Stimulated activated CD4-positive, alpha-beta T cell treated with anti-CD3 and anti-CD28 coated beads, Interleukin-12 subunit alpha, Interleukin-12 subunit beta, amount 100 ng/mL, for 24 hours (primary cell): ENCODE measurements around the gene PPP1R3E.
"Not testable (repeated sequence)": the region's sequence is repeated elsewhere in the genome, so short reads cannot be mapped to it uniquely, and the experiment has no call there.

Source experiments
- DNase-seq, 2 experiments: peaks; one replicate each; pipeline ENCODE4 v3.0.0-alpha.2; 2020; ENCODE audit warnings: low read depth in 2 of 2

Gene PPP1R3E, protein sequence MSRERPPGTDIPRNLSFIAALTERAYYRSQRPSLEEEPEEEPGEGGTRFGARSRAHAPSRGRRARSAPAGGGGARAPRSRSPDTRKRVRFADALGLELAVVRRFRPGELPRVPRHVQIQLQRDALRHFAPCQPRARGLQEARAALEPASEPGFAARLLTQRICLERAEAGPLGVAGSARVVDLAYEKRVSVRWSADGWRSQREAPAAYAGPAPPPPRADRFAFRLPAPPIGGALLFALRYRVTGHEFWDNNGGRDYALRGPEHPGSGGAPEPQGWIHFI

DNA sequence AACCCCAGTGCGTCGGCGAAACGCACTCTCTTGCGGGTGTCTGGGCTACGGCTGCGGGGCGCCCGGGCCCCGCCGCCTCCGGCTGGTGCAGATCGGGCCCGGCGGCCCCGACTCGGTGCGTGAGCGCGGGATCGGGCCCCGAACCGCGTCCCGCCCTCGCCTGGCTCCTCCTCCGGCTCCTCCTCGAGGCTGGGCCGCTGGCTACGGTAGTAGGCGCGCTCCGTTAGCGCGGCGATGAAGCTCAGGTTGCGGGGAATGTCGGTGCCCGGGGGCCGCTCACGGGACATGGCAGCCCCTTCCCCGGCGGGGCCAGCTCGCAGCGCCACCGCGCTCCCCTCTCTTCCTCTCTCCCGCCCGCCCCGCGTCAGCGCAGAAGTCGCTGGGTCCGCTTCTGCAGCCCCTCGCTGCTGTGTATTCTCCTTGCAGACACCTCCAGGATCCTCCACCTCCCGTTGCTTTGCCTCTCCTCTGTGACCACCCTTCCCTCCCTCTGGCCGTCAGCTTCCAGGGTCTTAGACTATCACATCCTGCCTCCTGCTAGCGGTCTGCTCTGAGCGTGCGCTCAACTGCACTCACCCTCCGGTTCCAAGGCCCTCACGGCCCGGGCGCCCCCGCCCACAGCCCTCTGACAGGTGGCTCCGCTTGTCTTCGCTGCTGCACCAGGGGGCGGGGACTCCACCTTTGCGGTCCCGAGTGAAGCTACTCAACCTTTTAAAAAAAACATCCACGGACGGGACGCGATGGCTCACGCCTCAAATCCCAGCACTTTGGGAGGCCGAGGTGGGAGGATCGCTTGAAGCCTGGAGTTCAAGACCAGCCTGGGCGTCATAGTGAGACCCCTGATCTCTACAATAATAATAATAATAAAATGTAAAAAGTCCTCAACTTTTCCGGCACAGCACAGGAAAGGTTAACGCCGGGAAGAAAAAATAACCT, at the start of gene PPP1R3E:
PPP1R3E (minus strand) TSS at position 570 of the 936 bp plus-strand sequence; CDS start at position 287, 283 bp downstream.
- peak; percentile 72 to 88 for DNase-seq

DNA sequence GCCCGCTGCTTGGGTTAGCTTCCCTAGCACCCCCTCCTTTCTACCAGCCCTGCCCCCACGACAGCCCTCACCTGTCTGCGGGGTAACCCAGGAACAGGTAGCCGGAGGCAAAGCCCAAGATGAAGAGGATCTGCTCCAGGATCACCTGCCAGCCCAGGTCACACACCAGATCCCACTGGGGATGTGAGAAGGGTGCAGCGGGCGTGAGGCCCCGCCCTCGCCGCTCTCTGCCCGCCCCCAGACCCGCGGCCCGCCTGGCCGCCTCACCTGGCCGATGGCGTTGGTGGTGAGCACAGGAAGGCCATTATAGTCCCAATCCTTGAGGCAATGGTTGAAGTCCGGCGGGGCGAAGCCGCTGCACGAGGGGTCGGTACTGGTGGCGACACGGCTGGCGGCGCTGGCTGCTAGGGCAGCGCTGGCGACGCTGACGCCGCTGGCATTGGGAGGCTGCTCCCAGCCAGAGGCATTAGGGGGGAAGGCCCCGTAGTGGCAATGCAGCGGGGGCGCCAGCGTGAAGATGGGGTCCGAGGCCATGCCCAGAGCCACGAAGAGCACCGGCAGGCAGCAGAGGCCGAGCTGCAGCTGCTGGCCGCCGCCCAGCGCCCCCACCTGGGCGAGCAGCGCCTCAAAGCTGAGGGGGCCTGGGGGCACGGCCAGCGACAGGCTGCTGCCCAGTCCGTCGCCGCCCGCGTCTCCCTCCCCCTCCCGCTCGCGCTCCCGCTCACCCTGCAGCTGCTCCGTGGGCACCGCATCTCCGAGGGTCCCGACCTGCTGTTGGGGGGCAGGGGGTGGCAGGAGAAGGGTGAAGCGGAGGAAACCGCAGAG, 49.2 kb upstream of the PPP1R3E start:
- DNase-seq, result no peak

DNA sequence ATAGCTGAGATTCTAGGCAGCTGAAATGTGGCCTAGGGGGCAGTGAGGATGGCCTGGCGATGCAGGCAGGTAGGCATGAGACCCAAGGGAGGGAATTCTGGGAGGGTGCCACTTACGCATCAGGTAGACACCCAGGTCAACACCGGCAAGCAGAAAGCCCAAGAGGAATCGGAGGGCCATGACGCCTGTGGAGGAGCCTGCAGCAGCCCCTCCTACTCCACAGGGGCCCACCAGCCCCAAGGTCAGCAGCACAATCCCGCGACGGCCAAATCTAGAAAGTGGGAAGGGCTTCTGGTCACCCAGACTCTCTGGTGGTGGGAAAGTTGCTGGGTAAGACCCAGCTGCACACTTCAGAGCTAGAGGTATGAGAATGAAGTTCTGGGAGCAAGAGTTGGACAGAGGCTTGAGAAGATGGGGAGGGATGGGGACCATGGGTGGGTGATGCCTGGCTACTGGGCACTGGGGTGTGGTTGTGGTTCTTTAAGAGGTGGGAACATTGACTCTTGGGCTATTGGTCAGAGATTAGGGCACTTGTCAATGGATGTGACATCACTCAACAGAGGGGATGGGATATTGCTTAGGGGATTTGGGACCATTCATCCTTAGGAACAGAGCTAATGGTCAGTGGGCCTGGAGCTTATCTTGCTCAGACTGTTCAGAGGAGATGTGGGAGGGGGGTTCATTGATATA, 46.6 kb upstream of the PPP1R3E start:
- DNase-seq, result no peak

DNA sequence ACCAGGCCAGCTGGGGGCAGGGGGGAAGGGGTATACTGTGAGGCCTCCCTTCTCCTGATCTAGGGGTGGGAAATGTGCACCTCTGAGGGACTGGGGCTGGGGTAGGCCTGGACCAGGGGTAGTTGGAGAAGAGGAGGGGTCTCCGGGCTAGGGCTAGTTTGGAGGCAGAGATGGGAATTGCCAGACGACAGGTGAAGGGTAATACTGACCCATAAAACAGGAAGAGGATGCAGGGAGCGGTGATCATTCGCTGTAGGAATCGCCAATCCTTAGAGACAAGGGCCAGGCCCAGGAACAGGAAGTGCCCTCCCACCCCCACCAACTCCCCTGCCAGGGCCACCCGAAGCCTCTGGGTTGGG, 45.6 kb upstream of the PPP1R3E start:
- DNase-seq, result no peak

DNA sequence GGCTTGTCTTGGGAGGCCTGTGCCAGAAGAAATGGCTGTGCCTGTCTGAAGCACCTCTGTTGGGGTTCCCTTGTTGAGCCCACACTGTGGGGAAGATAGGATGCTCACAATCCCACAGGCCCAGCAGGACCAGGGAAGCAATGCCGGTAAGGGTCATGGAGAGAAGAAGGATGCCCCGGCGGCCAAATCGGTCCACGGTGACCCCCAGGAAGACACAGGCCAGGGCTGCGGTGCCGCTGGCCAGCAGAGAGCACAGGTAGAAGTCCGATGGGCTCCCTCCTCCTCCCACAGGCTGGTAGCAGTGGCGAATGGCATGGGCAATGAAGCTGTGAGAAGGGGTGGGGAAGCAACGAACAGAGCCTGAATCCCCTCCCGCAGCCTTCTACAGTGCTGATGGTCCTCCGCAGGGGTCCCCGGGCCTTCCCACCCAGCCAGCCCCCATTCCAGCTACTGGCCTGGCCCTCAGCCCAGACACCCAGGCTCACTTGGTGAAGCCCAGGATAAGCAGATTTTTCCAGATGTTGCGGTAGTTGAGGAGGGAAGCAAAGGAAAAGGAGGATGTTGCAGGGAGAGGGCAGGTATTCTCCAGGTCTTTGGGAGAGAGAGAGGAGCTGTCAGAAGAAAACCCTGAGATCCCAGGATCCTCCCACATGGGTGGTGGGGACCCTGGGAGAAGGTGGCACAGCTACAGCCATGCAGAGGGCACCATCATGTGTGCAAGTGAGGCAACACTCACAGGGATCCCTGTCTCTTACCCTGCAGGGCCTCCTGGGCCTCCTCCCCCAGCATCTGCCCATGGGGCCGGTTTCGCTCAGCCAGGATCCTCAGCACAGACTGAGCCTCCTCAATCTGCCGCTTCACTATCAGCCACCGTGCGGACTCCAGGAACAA, 45.0 kb upstream of the PPP1R3E start:
- DNase-seq, result no peak

DNA sequence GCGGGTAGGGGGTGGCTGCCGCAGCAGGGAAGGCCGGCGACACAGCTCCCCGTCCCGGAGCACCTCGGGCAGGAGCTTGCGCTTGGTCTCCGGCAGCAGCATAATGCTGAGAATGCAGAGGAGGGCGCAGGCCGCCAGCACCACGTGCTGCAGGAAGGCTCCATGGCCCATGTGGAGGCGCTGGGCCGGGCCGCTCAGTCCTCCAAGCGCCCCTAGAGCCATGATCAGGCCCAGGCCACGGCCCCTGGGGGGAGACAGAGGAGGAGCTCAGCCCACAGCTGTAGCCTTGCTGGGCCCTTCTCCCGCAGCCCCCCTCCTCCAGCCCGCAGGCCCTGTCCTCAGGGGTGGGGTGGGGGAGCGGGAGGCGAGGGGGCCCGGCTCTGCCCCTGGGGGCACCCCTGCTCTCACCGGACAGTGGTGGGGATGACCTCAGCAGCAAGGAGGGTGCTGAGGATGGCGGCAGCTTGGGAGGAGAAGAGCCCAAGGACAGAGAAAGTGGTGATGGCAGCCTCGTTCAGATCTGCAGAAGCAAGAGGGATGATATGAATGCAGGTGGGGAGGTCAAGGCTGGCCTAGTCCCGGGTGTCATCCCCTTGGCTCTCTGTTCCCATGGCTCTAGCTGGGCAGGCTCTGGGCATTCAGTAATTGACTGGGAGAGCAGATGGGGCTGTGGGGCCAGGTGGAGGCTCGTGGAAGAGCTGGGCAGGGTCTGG, 44.2 kb upstream of the PPP1R3E start:
- no peak for DNase-seq

DNA sequence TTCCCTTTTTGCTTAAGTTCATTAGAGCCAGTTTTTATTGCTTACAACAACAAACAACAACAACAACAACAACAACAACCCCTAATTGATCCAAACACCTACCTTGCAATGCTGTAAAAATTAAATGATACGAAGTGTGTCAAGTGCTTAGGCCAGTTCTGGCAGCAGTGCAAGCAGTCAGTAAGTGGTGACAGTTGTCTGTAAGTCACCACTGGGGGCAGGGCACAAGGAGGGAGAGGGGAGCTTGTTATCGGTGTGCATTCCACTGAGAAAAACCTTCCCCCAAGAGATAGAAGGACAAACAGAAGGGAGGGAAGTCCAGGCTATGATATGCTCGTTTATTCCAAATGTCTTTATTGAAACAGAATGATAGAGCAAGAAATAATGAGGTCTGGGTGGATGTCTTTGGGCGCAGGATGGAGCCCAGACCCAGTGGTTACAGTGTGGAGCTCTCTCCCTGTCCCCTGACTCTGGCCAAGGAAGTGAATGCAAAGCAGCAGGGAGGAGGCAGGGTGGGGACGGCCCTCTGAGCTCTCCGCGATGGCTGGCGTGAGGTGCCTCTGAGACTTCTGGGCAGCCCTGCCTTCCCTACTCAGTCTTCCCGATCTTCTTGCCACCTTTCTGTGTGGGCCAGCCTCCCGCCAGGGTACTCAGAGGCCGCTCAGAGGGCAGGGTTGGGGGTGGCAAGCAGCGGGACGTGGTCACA, 43.5 kb upstream of the PPP1R3E start:
- DNase-seq, result no peak

DNA sequence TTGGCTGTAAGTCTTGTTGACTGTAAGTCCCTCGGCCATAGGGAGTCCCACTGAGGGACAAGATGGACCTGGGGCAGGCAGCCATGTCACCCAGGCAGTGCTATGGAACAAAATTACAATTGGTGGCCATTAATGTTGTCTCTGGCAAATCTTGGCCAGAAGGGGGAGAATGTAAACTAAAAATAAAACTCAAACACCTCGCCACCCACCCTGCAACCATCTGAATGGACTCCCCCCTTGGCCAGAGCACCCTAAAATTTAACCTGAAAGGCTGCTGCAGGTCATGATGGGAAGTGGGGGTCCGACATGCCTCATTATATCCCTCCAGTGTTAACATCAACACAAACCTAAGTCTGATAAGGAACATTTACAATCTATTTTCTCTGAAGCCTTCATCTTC, 41.8 kb upstream of the PPP1R3E start:
- no peak for DNase-seq

DNA sequence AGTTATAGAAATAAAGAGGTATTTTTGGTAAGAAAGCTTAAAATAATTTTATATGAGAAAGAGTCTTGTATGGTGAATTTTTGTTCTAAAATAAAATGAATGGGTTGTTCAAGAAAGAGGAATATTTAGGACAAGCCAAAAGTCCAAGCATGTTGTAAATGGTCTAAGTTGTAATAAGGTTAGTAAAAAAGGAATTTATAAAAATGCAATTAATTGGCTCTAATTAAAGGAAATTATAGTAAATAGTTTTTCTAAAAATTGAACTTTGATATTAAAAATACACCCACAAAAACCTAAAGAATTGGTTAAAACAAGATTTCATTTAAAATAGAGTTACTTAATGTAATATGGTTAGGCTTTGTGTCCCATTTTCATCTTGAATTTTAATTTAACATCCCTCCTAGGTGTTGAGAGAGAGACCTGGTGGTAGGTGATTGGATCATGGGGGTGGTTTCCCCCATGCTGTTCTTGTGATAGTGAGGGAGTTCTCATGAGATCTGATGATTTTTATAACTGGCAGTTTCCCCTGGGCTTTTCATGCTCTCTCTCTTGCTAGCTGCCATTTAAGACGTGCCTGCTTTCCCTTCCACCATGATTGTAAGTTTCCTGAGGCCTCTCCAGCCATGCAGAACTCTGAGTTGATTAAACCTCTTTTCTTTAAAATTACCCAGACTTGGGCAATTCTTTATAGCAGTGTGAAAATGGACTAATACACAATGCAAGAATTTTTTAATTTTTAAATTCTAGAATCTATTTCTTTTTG, 37.0 kb upstream of the PPP1R3E start:
- no peak for DNase-seq

DNA sequence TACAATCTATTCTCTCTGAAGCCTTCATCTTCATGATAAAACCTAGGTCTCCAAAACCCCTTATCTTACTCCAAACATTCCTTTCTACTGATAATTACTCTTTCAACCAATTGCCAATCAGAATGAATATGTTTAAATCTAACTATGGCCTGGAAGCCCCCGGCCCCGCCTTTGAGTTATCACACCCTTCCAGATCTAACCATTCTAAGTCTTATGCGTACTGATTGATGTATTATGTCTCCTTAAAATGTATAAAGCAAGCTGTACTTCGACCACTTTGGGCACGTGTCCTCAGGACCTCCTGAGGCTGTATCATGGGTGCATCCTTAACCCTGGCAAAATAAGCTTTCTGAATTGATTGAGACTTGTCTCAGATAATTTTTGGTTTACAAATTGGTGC, 33.0 kb upstream of the PPP1R3E start:
- DNase-seq, result no peak

DNA sequence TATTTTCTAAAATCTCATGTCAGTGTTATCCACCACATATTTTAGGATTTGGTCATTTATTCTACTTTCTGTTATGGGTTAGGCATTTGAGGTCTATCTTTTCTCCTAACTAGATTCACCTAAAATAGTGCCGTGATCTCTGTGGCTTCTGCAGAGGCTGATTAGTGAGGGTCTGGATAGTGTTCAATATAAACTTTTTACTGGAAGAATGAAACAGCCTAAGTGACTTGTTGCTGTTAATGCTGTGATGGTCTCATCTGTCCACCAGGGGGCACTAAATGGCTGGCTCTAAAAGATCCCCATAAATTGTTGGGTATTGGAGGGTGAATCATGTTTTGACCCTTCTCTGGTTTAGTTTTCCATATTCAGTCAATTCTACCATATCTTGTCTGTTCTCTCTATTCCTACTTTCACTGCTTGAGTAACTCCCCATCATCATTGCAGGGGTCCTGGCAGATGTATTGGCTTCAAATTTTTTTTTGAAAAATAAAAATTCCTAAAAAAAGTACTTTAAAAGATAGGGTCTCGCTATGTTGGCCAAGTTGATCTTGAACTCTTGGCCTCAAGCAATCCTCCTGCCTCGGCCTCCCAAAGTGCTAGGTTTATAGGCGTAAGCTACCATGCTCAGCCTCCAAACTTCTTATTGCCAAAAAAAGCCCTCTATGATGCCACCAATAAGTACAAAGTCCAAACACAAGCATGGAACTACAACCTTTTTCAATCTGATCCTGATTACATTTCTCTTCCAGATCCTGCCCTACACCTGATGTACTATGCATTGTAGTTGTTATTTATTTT, 25.5 kb upstream of the PPP1R3E start:
- DNase-seq, result peak; percentile 36 to 57

DNA sequence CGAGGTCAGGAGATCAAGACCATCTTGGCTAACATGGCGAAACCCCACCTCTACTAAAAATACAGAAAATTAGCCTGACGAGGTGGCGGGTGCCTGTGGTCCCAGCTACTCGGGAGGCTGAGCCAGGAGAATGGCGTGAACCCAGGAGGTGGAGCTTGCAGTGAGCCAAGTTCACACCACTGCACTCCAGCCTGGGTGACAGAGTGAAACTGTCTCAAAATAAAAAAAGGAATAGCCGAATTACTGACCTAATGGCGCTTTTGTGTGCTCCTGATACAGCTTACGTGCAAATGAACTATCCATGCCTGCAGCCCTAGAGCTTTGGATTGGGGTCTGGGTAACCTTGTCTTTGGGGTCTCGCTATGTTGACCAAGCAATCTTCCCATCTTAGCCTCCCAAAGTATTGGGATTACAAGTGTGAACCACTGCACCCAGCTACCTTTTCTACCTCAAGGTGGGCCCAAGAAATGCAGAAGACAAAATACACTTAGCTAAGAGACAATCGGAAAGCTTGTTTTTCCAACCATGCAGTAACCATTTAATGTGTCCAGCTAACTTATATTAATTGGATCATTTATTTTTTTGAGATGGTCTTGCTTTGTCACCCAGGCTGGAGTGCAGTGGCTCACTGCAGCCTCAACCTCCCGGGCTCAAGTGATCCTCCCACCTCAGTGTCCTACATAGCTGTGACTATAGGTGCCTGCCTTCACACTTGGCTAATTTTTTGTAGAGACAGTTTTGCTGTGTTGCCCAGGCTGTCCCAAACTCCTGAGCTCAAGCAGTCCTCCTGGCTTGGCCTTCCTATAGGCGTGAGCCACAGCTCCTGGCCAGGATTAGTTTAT, 24.1 kb upstream of the PPP1R3E start:
- no peak for DNase-seq

DNA sequence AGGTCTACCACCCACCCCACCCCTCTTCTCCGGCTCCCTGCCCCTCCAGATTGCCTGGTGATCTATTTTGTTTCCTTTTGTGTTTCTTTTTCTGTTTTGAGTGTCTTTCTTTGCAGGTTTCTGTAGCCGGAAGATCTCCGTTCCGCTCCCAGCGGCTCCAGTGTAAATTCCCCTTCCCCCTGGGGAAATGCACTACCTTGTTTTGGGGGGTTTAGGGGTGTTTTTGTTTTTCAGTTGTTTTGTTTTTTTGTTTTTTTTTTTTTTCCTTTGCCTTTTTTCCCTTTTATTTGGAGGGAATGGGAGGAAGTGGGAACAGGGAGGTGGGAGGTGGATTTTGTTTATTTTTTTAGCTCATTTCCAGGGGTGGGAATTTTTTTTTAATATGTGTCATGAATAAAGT, 23.1 kb upstream of the PPP1R3E start:
- not testable (repeated sequence) for DNase-seq

DNA sequence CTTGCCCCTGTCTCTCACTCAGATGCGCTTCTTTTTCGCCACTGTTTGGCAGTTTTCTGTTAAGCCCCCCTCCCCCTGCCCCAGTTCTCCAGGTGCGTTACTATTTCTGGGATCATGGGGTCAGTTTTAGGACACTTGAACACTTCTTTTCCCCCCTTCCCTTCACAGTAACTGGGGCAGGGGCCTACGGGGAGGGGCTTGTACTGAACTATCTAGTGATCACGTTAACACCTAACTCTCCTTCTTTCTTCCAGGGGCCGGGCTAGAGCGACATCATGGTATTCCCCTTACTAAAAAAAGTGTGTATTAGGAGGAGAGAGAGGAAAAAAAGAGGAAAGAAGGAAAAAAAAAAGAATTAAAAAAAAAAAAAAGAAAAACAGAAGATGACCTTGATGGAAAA, 22.3 kb upstream of the PPP1R3E start:
- no peak for DNase-seq

DNA sequence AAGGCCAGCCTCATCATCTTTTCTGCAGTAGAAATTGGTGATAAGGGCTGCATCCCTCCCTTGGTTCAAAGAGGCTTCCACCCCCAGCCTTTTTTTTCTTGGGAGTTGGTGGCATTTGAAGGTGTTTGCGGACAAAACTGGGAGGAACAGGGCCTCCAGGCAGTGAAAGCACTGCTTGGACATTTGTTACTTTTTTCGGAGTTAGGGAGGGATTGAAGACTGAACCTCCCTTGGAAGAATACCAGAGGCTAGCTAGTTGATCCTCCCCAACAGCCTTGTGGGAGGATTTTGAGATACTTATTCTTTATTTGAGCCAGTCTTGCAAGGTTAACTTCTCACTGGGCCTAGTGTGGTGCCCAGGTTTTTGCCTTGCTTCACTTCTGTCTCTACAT, 21.8 kb upstream of the PPP1R3E start:
- DNase-seq, result no peak

DNA sequence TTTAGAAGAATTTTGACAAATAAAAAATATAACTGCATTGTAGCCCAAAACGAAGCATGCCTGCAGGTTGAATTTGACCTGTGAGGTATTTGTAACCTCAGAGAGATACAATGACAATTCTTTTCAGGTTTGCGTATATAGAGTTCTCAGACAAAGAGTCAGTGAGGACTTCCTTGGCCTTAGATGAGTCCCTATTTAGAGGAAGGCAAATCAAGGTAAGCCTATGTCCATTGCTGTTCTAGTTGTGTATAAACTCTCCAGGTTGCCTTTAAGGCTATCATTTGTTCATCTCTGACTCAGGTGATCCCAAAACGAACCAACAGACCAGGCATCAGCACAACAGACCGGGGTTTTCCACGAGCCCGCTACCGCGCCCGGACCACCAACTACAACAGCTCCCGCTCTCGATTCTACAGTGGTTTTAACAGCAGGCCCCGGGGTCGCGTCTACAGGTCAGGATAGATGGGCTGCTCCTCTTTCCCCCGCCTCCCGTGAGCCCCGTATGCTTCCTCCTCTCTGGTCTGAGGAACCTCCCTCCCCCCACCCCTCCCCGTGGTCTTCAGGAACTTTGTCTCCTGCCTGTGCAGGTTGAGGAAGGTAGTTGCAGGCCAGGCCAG, 21.3 kb upstream of the PPP1R3E start:
- no peak for DNase-seq
